ENCODE measurements around the gene RNF217.
A peak's percentile ranks its signal among the peaks of the same experiment; 100 is the strongest.

The RNF217 gene

DNA sequence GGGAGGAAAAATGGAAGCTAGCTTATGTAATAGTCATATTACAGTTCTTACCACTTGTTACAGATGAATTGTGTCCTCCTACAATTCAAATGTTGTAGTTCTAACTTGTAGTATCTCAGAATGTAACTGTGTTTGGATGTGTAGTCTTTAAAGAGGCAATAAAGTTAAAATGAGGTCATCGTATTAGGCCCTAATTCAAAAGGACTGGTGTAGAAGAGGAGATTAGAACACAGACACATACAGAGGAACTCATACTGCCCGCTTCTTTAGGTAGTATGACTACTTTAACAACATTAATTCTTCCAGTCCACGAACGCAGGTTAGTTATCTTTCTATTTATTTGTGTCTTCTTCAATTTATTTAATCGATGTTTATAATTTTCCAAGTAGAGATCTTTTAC, 144.8 kb downstream of the RNF217 start:
- H3K9me3 Mint-ChIP-seq: peaks cover 34% of the 10 kb centered on the region
- DNase-seq: no peak
- H3K27me3 Mint-ChIP-seq: no peaks in the 10 kb centered on the region
- CTCF ChIA-PET: no interaction called here
- no peak overlapping the region for H3K4me3 Mint-ChIP-seq
- H3K27ac Mint-ChIP-seq: no peak overlapping the region
- no peaks in the 10 kb centered on the region for H3K4me1 Mint-ChIP-seq
- H3K36me3 Mint-ChIP-seq: peaks cover 9% of the 10 kb centered on the region

DNA sequence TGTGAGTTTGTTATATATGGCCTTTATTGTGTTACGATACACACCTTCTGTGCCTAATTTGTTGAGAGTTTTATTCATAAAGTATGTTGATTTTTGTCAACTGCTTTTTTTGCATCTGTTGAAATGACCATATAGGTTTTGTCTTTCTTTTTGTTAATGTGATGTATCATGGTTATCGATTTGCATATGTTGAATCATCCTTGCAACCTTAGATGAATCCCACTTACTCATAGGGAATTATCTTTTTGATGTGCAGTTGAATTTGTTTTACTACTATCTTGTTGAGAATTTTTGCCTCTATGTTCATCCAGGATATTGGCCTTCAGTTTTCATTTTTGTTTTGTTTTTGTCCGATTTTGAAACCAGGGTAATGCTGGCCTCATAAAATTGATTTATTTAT, 145.7 kb downstream of the RNF217 start:
- no peaks in the 10 kb centered on the region for H3K4me1 Mint-ChIP-seq
- H3K4me3 Mint-ChIP-seq: no peak overlapping the region
- no peaks in the 10 kb centered on the region for H3K27me3 Mint-ChIP-seq
- no peak overlapping the region for H3K27ac Mint-ChIP-seq
- peaks cover 40% of the 10 kb centered on the region for H3K9me3 Mint-ChIP-seq
- H3K36me3 Mint-ChIP-seq: peaks cover 9% of the 10 kb centered on the region
- CTCF ChIA-PET: no interaction called here
- DNase-seq: no peak

DNA sequence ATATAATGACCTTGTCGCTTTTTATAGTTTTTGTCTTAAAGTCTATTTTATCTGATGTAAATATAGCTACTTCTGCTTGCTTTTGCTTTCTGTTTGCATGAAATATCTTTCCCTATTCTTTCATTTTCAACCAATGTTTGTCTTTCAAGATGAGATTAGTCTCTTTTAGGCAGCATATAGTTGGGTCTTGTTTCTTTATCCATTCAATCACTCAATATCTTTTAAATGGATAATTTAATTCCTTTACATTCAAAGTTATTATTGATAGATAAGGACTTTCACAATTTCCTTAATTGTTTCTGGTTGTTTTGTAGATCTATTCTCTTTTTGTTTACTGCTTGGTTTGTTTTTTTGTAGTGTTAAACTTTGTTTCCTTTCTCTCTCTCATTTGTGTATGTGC, 147.8 kb downstream of the RNF217 start:
- Mint-ChIP-seq H3K9me3 (peaks cover 40% of the 10 kb centered on the region), H3K27ac (no peak overlapping the region), H3K4me3 (no peak overlapping the region), H3K27me3 (no peaks in the 10 kb centered on the region), H3K36me3 (peaks cover 9% of the 10 kb centered on the region), H3K4me1 (no peaks in the 10 kb centered on the region)
- CTCF ChIA-PET: no interaction called here
- DNase-seq: no peak

DNA sequence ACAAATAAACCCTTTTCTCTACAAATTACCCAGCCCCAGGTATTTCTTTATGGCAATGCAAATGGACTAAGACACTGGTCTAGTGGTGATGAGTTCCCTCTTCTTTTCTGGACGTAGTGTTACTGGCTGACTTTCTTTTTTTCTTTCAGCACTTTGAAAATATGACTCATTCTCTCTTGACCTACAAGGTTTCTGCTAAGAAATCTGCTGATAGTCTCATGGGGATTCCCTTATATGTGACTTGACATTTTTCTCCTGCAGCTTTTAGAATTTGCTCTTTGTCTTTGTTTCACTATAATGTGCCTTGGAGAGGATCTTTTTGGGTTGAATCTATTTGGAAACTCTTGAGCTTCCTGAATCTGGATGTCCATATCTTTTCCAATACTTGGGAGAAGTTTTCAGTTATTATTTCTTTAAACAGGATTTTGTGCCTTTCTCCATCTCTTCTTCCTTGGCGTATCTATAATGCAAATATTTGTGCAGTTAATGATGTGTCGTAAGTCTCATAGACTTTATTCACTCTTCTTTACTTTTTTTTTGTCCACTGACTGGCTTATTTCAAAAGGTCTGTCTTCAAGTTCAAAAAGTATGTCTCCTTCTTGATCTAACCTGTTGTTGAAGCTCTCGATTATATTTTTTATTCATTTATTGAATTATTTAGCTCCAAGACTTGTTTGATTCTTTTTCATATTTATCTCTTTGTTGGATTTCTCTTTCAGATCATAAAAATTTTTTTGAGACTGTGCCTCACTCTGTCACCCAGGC, 149.2 kb downstream of the RNF217 start:
- no peak overlapping the region for H3K27ac Mint-ChIP-seq
- no peaks in the 10 kb centered on the region for H3K4me1 Mint-ChIP-seq
- no peak overlapping the region for H3K4me3 Mint-ChIP-seq
- H3K9me3 Mint-ChIP-seq: peaks cover 40% of the 10 kb centered on the region
- CTCF ChIA-PET: interaction anchor here (0.8 kb wide), 1 partner anchor 1312 kb away, joined by 3 read pairs; no protein-coding TSS in a partner anchor
- DNase-seq: no peak
- no peaks in the 10 kb centered on the region for H3K27me3 Mint-ChIP-seq
- peaks cover 9% of the 10 kb centered on the region for H3K36me3 Mint-ChIP-seq

DNA sequence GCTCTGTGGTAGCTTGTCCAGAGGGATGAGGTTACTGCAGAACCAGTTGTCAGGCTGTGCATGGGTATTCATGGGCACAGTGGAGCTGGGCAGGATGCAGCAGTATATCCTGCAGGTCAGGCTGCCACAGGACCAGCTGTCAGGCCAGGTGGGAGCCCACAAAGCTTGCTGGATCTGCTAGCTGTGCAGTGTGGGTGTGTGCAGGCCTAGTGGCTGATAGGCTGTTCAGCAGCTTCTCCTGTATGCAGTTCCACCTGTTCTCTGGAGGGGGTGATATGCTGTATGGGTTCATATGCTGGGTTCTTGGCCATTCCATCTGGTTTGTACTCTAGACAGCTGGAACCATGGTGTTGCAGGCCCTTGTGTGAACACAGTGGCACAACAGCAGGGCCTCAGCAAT, 150.7 kb downstream of the RNF217 start:
- no peak overlapping the region for H3K4me3 Mint-ChIP-seq
- no peaks in the 10 kb centered on the region for H3K27me3 Mint-ChIP-seq
- CTCF ChIA-PET: interaction anchor here (1.0 to 2.4 kb wide), 6 partner anchors 9 to 246 kb away, joined by 3 to 36 read pairs (median 6); partner anchors contain the start of gene TPD52L1
- no peak for DNase-seq
- peaks cover 9% of the 10 kb centered on the region for H3K36me3 Mint-ChIP-seq
- H3K27ac Mint-ChIP-seq: no peak overlapping the region
- H3K4me1 Mint-ChIP-seq: no peaks in the 10 kb centered on the region
- H3K9me3 Mint-ChIP-seq: peaks cover 40% of the 10 kb centered on the region

DNA sequence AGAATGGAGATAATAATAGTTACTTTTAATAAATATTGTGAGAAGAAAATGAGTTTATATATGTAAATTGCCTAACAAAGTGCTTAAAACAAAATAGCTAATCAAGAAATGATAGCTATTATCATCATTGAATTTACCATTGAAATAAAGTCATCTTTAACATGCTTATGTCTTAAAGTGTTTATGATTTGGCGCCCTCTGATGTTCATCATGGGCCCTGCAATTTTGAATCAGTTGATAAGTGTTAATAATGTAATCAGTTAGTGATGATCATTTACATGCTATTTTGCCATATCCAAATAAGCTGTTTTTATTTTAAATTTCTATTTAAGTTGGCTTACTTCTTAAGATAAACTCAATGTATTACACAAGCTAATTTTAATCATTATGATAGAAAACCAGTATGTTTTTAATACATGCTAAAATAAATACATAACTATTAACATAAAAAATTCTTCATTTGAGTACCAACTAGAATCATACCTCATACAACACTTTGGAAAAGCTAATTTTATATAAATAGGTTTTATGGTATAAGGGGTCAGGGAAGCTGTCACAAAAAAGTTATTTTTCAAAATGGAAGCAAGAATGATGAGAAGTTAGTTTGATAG, 152.1 kb downstream of the RNF217 start:
- peak; percentile 67 for DNase-seq
- Mint-ChIP-seq H3K27ac (no peak overlapping the region), H3K27me3 (no peaks in the 10 kb centered on the region), H3K4me3 (no peak overlapping the region), H3K9me3 (peaks cover 32% of the 10 kb centered on the region), H3K4me1 (no peaks in the 10 kb centered on the region), H3K36me3 (peaks cover 9% of the 10 kb centered on the region)
- CTCF ChIA-PET: interaction anchor here (0.6 to 2.4 kb wide), 19 partner anchors 10 to 1312 kb away, joined by 3 to 36 read pairs (median 4); partner anchors contain the start of genes RNF217 and TPD52L1

DNA sequence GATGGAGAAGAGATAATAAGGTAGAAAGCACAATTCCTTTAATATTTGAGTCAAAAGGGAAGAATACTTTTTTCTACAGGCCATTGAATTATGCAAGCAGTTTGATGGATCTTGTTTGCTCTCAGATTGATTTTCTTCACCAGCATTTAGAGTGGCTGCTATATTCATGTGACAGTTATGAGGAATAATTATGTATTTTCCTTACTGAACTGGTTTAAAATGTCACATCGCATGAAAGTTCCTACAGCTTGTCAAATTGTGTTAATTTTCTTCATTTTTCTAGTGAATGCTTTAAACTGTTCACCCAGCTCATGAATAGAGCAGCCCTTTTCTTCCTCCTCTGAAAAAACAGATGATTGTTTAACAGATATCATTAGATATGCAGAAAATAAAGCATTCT, 153.9 kb downstream of the RNF217 start:
- Mint-ChIP-seq H3K4me3 (no peak overlapping the region), H3K4me1 (no peaks in the 10 kb centered on the region), H3K27me3 (no peaks in the 10 kb centered on the region), H3K9me3 (peaks cover 14% of the 10 kb centered on the region), H3K27ac (no peak overlapping the region), H3K36me3 (peaks cover 4% of the 10 kb centered on the region)
- DNase-seq: no peak
- CTCF ChIA-PET: no interaction called here

DNA sequence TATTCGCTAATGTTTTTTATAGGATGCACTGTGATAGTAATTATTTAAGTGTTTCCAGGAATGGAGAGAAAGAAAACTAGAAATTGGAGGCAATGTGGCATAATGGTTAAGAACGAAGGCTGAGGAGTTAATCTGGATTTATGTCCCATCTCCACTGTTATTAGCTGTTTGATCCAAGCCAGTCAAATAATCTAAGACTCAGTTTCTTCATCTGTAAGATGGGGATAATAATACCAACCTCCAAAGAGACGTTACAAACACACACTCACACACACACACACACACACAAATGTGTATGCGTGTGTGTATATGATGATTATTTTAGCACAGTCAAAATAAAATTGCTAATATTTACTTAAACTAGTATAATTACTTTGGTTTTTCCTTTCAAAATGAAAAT, 154.5 kb downstream of the RNF217 start:
- Mint-ChIP-seq H3K27me3 (no peaks in the 10 kb centered on the region), H3K4me1 (no peaks in the 10 kb centered on the region), H3K27ac (no peak overlapping the region), H3K9me3 (peaks cover 9% of the 10 kb centered on the region), H3K4me3 (no peak overlapping the region), H3K36me3 (no peaks in the 10 kb centered on the region)
- CTCF ChIA-PET: no interaction called here
- DNase-seq: no peak

DNA sequence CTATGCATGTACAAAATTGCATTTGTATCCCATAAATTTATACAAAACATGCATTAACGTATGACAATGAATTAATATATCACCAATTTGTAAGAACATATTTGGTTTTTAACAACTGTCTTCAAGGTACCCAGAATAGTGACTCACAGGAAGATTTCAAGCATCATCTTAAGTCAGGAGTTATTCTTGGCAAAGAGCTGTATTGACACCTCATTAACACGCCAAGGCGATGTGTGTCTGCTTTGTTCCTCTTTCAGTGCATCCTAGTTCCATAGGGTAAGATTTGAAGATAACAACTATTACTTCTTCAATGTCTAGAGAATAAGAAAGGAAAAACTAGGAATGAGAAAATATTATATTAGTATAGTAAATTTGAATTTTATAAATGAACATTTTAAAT, 155.6 kb downstream of the RNF217 start:
- H3K4me3 Mint-ChIP-seq: no peak overlapping the region
- DNase-seq: no peak
- CTCF ChIA-PET: no interaction called here
- no peaks in the 10 kb centered on the region for H3K4me1 Mint-ChIP-seq
- H3K27ac Mint-ChIP-seq: no peak overlapping the region
- H3K27me3 Mint-ChIP-seq: no peaks in the 10 kb centered on the region
- H3K36me3 Mint-ChIP-seq: no peaks in the 10 kb centered on the region
- H3K9me3 Mint-ChIP-seq: no peaks in the 10 kb centered on the region

DNA sequence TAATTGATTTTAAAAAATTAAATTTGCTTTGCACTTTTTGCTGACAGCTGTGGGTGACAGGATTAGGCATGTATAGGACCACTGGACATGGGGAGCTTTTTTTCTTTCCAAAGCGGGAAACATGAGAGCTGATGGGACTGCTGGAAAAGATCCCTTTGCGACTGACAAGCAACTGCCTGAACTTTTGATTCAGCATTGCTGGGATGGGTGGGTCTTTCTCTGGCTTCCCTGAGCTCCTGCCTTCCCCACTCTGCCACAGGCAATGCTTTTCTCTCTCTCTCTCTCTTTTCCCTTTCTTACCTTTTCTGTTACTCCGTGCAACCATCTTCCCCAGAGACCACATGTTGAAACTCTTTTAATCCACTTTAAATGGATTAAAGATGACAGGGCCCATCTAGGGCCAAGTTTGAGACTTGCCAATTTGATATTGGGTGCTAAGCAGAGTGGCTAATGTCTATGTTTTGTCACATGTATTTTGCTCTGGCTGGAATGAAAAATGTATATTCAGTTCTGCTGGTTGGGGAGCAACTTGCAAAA, 157.9 kb downstream of the RNF217 start:
- Mint-ChIP-seq H3K9me3 (no peaks in the 10 kb centered on the region), H3K27ac (no peak overlapping the region), H3K27me3 (no peaks in the 10 kb centered on the region), H3K4me3 (no peak overlapping the region), H3K4me1 (no peaks in the 10 kb centered on the region), H3K36me3 (no peaks in the 10 kb centered on the region)
- CTCF ChIA-PET: interaction anchor here (1.1 kb wide), 1 partner anchor 54 kb away, joined by 3 read pairs; no protein-coding TSS in a partner anchor
- no peak for DNase-seq

DNA sequence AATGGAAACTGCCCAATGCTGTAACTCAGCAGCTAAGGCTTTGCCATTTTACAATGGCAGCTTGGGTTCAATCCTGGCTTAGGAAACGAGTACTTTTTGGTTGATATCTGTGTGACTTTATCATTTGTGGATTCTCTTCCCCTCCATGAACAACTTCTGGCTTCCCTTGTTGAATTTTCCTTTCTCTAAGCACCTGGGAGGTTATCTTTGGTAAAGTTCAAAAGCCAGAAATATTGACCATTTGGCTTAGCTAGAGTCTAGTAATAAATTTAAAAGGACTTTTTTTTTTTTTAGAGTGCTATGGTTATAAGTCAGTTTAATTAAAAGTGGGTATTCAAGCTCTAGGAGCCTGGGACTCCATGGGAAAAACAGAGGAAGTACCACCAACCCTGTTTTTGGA, 159.7 kb downstream of the RNF217 start:
- Mint-ChIP-seq H3K36me3 (no peaks in the 10 kb centered on the region), H3K27ac (no peak overlapping the region), H3K4me1 (no peaks in the 10 kb centered on the region), H3K9me3 (no peaks in the 10 kb centered on the region), H3K4me3 (no peak overlapping the region), H3K27me3 (no peaks in the 10 kb centered on the region)
- CTCF ChIA-PET: no interaction called here
- no peak for DNase-seq

DNA sequence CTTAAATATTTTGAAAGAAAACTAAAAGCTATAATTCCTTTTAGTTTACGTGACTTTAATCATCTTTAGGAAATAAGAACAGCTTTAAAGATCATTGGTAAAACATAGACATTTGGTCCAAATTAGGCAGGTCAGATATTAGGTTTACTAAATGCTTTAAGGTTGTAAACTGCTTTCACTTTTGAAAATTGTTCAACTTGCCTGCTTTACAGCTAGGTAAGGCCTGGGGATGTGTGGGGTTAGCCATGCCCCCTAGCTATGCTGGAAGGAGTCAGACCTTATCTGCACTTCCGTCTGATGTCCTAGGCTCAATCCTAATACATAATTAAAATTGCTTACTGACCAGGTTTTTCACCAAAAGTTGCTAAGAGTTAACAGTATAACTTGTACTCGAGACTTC, 160.8 kb downstream of the RNF217 start:
- Mint-ChIP-seq H3K27ac (no peak overlapping the region), H3K27me3 (no peaks in the 10 kb centered on the region), H3K4me1 (no peaks in the 10 kb centered on the region), H3K9me3 (no peaks in the 10 kb centered on the region), H3K36me3 (no peaks in the 10 kb centered on the region), H3K4me3 (no peak overlapping the region)
- CTCF ChIA-PET: interaction anchor here (1.7 kb wide), 1 partner anchor 252 kb away, joined by 4 read pairs; no protein-coding TSS in a partner anchor
- DNase-seq: no peak

DNA sequence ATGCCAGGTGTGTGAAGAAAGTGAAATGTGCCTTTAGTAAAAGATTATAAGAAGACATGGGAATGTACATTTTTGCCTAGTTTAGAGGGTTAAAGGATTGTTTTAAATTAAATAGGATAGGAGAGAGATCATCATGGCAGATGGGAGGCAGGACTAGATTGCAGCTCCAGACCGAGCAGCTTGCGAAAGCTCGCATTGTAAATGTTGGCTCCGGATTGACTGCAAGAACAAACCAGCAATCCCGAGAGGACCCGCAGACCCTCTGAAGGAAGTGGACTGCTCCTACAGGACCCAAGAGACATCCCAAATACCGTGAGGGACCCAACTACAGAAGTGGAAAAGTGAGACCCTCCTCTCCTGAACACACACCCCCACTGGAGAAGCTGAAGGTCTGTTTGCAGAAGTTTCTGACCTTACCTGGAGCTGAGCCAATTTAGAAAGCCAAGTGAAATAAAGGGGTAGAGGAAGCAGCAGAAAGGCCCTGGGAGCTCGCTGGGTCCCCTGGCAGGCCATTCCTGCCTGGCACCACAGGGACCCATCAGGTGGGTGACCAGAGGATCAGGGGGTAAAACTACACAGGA, 161.3 kb downstream of the RNF217 start:
- CTCF ChIA-PET: interaction anchor here (1.7 kb wide), 1 partner anchor 253 kb away, joined by 4 read pairs; no protein-coding TSS in a partner anchor

DNA sequence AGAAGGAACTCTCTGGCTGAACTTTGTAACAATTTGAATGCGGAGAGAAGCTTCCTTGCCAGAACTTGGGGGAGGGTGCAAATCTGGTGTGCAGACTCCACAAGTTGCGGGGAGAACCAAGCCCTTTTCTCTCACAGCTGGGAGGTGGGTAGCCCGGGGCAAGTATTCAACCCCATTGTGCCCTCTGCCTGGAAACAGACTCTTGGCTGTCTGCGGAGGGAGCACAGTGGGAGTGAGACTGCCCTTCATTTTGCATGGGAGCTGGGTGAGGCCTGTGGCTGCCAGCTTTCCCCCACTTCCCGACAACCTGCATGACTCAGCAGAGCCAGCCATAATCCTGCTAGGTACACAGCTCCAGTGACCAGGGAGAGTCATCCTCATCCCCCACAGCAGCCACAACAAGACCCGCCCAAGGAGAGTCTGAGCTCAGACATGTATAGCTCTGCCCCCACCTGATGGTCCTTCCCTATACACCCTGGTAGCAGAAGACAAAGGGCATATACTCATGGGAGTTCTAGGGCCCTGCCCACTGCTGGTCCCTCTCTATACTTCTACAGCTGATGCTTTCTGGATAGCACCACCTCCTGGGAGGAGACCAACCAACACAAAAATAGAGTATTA, 161.9 kb downstream of the RNF217 start:
- Mint-ChIP-seq H3K27ac (no peak overlapping the region), H3K27me3 (no peaks in the 10 kb centered on the region), H3K4me3 (no peak overlapping the region), H3K4me1 (no peaks in the 10 kb centered on the region), H3K9me3 (no peaks in the 10 kb centered on the region), H3K36me3 (no peaks in the 10 kb centered on the region)
- DNase-seq: no peak
- CTCF ChIA-PET: interaction anchor here (1.7 kb wide), 1 partner anchor 254 kb away, joined by 4 read pairs; no protein-coding TSS in a partner anchor

More for the DNA sequence above, 161.3 kb downstream of the RNF217 start:
- H3K27me3 Mint-ChIP-seq: no peaks in the 10 kb centered on the region
- no peaks in the 10 kb centered on the region for H3K4me1 Mint-ChIP-seq
- H3K27ac Mint-ChIP-seq: no peak overlapping the region
- H3K36me3 Mint-ChIP-seq: no peaks in the 10 kb centered on the region
- no peak for DNase-seq
- H3K4me3 Mint-ChIP-seq: no peak overlapping the region
- no peaks in the 10 kb centered on the region for H3K9me3 Mint-ChIP-seq
